Ishikawa (cell line): ENCODE results near the gene TEKT2.

Experiments used
- CEBPB ChIP-seq: IDR thresholded peaks from 2 replicates; pipeline ENCODE4 v1.6.1; 2012
- CREB1 ChIP-seq: IDR thresholded peaks from 2 replicates; pipeline ENCODE4 v1.6.1; 2012; ENCODE audit warnings: low read depth
- EGR1 ChIP-seq: IDR thresholded peaks from 2 replicates; pipeline ENCODE4 v1.6.1; 2012
- EP300 ChIP-seq: IDR thresholded peaks from 2 replicates; pipeline ENCODE4 v1.6.1; 2012; ENCODE audit warnings: borderline replicate concordance
- FOXM1 ChIP-seq: IDR thresholded peaks from 2 replicates; pipeline ENCODE4 v1.6.1; 2012; ENCODE audit warnings: low read depth, borderline replicate concordance
- NFIC ChIP-seq: IDR thresholded peaks from 2 replicates; pipeline ENCODE4 v1.6.1; 2012
- RAD21 ChIP-seq: IDR thresholded peaks from 2 replicates; pipeline ENCODE4 v1.6.1; 2012; ENCODE audit warnings: low read depth
- TAF1 ChIP-seq: IDR thresholded peaks from 2 replicates; pipeline ENCODE4 v1.6.1; 2012; ENCODE audit warnings: low read depth, mild to moderate bottlenecking
- TCF12 ChIP-seq: IDR thresholded peaks from 2 replicates; pipeline ENCODE4 v1.6.1; 2012; ENCODE audit warnings: low read depth
- TEAD4 ChIP-seq: IDR thresholded peaks from 2 replicates; pipeline ENCODE4 v1.6.1; 2012
- YY1 ChIP-seq: IDR thresholded peaks from 2 replicates; pipeline ENCODE4 v1.6.1; 2012; ENCODE audit warnings: low read depth
- ZBTB7A ChIP-seq: IDR thresholded peaks from 2 replicates; pipeline ENCODE4 v1.6.1; 2012; ENCODE audit warnings: low read depth
- TF ChIP-seq, protein P1 (sequence below): IDR thresholded peaks from 2 replicates; pipeline ENCODE4 v1.6.1; 2012; ENCODE audit warnings: low read depth, mild to moderate bottlenecking
- TF ChIP-seq, protein P2 (sequence below): IDR thresholded peaks from 2 replicates; pipeline ENCODE4 v1.6.1; 2012
- TF ChIP-seq, protein P3 (sequence below): IDR thresholded peaks from 2 replicates; pipeline ENCODE4 v1.6.1; 2012

The TEKT2 gene

DNA sequence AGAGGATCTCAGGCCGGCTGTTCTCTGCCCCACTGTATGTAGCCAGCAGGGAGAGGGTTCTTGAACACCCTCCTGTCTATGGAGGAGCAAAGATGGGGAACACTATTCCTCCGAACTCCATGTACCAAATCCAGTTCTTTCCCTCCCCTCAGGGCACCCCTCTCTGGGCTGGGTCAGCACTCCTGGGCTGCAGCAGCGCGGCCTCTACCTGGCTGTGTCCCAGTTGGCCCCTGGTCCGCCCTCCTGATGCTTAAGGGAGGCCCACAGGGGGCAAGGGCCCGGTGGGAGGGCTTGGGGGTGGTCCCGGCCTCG lies 4.3 kb downstream of the TEKT2 start:
- TF ChIP-seq FOXM1 (no peak), TCF12 (no peak), RAD21 (no peak), CEBPB (no peak), TEAD4 (no peak), CREB1 (no peak), TAF1 (no peak), EGR1 (no peak), EP300 (no peak), ZBTB7A (no peak; the same call in 1 of the 2 replicates), YY1 (no peak), NFIC (no peak)
- TF ChIP-seq, protein P1, sequence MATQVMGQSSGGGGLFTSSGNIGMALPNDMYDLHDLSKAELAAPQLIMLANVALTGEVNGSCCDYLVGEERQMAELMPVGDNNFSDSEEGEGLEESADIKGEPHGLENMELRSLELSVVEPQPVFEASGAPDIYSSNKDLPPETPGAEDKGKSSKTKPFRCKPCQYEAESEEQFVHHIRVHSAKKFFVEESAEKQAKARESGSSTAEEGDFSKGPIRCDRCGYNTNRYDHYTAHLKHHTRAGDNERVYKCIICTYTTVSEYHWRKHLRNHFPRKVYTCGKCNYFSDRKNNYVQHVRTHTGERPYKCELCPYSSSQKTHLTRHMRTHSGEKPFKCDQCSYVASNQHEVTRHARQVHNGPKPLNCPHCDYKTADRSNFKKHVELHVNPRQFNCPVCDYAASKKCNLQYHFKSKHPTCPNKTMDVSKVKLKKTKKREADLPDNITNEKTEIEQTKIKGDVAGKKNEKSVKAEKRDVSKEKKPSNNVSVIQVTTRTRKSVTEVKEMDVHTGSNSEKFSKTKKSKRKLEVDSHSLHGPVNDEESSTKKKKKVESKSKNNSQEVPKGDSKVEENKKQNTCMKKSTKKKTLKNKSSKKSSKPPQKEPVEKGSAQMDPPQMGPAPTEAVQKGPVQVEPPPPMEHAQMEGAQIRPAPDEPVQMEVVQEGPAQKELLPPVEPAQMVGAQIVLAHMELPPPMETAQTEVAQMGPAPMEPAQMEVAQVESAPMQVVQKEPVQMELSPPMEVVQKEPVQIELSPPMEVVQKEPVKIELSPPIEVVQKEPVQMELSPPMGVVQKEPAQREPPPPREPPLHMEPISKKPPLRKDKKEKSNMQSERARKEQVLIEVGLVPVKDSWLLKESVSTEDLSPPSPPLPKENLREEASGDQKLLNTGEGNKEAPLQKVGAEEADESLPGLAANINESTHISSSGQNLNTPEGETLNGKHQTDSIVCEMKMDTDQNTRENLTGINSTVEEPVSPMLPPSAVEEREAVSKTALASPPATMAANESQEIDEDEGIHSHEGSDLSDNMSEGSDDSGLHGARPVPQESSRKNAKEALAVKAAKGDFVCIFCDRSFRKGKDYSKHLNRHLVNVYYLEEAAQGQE: no peak
- TF ChIP-seq, protein P2, sequence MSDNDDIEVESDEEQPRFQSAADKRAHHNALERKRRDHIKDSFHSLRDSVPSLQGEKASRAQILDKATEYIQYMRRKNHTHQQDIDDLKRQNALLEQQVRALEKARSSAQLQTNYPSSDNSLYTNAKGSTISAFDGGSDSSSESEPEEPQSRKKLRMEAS: no peak
- TF ChIP-seq, protein P3, sequence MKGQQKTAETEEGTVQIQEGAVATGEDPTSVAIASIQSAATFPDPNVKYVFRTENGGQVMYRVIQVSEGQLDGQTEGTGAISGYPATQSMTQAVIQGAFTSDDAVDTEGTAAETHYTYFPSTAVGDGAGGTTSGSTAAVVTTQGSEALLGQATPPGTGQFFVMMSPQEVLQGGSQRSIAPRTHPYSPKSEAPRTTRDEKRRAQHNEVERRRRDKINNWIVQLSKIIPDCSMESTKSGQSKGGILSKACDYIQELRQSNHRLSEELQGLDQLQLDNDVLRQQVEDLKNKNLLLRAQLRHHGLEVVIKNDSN: no peak

DNA sequence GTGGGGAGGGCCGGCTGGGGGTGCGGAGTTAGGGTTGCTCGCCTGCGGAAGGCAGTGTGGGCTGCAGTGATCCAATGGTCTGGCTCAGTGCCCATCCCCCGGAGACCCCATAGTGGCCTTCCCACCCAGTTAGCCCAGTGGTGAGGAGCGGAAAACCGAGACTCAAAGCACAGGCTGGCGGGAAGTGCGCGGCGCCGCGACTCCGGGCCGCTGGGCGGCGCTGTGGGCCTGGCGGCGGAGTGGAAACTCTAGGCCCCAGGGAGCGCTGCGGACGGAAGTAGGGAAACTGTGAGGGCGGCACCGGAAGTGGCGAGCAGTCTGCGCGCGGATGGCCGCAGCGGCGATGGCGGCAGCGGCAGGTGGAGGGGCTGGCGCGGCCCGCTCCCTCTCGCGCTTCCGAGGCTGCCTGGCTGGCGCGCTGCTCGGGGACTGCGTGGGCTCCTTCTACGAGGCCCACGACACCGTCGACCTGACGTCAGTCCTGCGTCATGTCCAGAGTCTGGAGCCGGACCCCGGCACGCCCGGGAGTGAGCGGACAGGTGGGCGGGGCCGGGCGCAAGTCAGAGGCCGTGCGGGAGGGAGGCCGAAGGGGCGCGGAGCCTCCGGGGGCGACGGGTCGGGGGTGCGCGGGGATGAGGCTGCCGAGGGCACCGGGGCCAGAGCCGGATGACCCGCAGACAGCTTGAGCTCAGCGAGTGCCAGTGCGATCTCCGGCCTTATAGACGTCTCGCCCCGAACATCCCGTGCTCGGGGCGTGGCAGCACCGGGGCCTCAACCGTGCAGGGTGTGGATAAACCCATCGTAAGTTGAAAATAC lies 4.9 kb downstream of the TEKT2 start, which contains the start of gene ADPRS:
Gene ADPRS, plus strand, starts transcription at position 316 of the 816 bp plus-strand sequence. Its CDS starts 13 bp downstream, at position 329.
- TF ChIP-seq EGR1 (peak; percentile 61; the same call in 1 of the 2 replicates), CREB1 (peak; percentile 83), NFIC (no peak), ZBTB7A (peak; percentile 72), YY1 (peak; percentile 97), RAD21 (peak; percentile 38; the same call in 1 of the 2 replicates), TCF12 (peak; percentile 73; the same call in 1 of the 2 replicates), FOXM1 (no peak), CEBPB (no peak; the same call in 1 of the 2 replicates), TAF1 (peak; percentile 97), EP300 (peak; percentile 48; the same call in 1 of the 2 replicates)
- TF ChIP-seq, protein P2: peak; percentile 94

DNA sequence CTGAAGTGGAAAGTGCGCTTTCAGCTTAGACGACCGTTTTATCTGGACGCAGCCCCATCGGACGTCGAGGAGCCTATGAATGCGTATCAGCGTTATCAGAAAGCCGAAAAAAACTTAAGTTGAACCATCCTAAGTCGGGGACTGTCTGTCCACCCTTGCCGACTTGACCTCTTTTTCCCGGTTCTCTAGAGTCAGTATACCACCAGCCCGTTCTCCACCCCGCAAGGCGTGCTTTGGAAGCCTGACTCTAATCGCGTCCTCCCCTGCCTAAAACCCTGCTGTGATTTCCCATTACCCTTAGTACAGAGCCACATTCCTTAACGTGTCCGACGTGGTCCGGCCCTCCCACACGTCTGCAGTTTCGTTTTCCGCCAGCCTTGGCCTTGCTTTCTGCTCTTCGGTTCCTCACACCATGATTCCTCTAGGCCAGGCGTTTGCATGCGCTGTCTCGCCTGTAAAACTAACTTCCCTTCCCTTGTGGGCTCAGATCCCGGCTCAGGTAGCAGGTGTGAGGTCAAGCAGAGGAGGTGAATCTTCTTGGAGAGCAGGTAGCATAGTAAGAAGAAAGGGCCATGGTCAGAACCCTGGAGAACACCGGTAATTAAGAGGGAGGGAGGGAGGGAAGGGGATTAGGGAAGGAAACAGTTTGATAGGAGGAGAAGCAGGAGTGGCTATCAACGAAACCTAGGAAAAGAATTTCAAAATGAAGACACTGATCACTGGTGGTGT lies 5.7 kb downstream of the TEKT2 start:
- TF ChIP-seq ZBTB7A (no peak), EGR1 (peak; percentile 43; the same call in 1 of the 2 replicates), TEAD4 (peak; percentile 79), TAF1 (no peak), FOXM1 (no peak), CREB1 (no peak), TCF12 (no peak), YY1 (no peak), NFIC (no peak), CEBPB (no peak), RAD21 (no peak), EP300 (no peak)
- TF ChIP-seq, protein P2: peak; percentile 53
- TF ChIP-seq, protein P1: no peak
- TF ChIP-seq, protein P3: no peak

DNA sequence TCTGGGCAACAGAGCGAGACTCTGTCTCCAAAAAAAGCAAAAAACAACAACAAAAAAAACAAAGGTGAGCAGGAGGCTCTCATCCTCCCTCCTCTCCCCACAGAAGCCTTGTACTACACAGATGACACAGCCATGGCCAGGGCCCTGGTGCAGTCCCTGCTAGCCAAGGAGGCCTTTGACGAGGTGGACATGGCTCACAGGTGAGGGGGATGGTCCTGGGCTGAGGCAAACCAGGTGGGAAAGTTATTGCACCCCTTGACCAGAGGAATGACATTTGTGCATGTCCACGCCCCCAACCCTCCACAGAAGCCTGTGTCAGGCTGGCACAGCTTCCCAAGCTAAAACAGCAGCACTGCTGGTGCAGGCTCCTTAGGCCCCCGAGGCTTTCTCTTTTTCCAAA lies 7.2 kb downstream of the TEKT2 start:
- no peak for TF ChIP-seq YY1
- no peak for TF ChIP-seq EGR1
- TF ChIP-seq NFIC: no peak
- no peak for TF ChIP-seq ZBTB7A
- TF ChIP-seq, protein P1: no peak
- TF ChIP-seq TEAD4: no peak
- no peak for TF ChIP-seq TCF12
- no peak for TF ChIP-seq TAF1
- no peak for TF ChIP-seq RAD21
- TF ChIP-seq EP300: no peak
- TF ChIP-seq, protein P2: no peak
- no peak for TF ChIP-seq FOXM1
- TF ChIP-seq, protein P3: no peak
- TF ChIP-seq CEBPB: no peak
- TF ChIP-seq CREB1: no peak
